Activated T-helper 9 cell treated with anti-CD3 and anti-CD28 coated beads, Interleukin-2, amount 50 U/mL, for 16 hours (primary cell): ENCODE data around the gene GAS7.

Experiments used
- DNase-seq: peaks from one replicate; pipeline ENCODE4 v3.0.0-alpha.2; 2020; ENCODE audit warnings: low read depth

The GAS7 gene

DNA sequence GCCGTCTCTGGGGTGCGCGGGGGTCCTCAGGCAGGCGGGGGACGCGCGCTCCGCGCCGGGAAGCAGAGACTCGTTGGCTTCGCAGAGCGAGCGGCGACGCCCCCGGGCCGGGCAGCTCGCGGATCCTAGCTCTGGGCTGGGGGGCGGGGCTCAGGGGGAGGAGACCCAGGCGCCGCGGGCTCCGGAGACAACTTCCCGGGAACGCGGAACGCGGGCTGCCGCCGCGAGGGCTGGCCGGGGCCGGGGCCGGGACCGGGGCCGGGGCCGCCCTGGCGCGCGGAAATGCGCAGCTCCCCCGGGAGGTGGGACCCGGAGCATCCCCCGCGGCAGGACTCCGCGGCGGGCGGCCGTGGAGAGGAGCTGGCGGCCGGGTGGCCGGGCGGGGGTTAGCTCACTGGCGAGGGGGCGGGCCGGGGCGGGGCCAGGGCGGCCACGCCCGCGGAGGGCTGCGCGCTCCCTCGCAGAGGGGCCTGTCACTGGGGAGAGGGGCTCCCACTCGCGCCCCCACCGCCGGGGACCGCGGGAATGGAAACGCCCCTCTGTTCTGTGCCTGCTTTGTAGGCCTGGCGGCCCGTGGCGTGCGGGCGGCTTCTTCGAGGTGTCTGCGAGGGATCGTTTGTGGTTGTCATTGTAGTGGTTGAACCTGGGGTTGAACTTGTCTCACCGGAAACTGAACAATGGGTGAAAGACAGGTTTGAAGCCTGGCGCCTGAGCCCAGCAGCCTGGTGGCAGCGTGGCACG, at the start of gene GAS7:
GAS7 (minus strand) TSS at position 98 of the 741 bp plus-strand sequence.
- DNase-seq = no peak

GRCh38 chr17:10247810-10248209, 49.4 kb upstream of the GAS7 start:
- DNase-seq = no peak

DNA sequence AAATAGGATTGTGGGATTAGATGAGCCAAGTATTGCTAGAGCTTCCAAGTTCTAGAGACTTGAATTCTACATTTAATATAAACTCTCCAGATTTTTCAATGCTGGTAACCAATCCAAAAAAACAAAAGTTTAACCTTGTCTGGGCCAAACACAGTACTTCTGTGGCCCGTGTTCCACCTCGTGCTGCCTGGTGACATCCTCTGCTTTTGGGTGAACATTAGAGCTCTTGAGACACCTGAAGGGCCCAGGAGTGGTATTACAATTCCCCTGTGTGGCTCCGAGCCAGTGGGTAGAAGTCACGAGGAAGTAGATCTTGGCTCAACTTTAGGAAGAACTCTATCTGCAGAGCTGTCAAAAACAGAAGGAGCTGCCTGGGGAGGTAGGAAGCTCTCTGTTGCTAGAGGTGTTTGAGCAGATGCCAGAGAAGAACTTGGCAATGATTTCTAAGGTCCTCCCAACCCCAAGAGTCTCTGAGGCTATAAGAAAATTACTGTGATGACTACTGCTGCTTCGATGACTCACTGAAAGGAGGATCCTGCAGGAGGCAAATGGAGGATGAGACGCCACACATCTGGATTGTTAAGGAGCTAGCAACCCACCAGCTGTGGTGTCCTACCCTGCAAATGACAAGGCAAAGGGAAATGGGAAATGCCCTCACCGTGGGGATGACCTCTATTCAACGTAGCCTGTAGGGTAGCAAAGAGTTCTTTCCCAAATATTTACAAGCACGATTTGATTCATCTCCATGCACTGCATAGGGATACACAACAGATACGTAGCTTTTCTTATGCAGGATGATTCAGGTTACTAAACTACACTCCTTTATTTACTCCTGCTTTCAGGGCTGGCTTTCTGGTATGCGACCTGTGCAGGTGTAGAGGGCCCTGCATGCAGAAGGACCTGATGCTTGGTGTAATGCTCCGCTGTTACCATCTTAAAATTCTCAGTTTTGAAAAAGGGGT, 45.8 kb upstream of the GAS7 start:
- DNase-seq = no peak

DNA sequence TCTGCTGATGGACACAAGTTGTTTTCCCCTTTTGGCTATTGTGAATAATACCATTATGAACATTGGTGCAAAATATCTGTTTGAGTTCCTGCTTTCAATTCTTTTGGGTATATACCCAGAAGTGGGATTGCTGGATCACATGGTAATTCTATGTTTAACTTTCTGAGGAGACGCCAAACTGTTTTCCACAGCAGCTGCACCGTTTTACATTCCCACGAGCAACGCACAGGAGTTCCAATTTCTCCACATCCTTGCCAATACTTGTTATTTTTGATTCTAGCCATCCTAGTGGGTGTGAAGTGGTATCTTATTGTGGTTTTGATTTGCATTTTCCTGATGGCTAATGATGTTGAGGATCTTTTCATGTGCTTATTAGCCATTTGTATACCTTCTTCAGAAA, 43.4 kb upstream of the GAS7 start:
- no peak for DNase-seq

DNA sequence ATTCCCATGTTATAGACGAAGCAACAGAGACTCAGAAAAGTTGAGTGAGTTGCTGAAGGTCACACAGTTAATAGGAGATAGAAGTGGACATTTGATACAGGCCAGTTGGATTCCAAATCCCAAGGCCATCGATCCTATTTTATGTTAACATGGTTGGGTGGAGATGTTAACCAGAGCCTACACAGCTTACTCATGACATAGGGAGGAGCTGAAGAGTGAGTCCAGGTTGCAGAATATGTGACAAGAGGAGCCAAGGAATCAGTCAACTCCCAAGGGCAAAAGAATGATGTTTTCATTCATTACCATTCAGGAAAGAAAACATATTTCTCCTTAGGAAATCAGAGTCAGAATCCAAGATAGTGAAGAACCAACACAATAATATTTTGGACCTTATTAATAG, 40.3 kb upstream of the GAS7 start:
- DNase-seq = no peak

DNA sequence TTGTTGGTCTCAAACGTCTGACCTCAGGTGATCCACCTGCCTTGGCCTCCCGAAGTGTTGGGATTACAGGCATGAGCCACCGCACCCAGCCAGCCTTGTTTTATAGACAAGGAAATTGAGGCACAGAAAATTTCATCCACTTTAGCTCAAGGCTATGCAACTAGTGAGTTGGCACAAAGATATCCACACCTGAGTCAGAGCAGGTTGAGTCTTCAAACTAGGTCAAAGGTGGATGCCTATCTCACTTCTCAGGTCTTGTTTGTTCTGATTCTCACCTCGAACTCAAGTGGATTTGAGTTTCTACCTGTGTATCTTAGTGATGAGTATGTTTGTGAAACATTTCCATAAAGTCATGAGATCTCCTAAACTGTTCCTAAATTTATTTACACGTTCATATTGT, 35.6 kb upstream of the GAS7 start:
- no peak for DNase-seq

- DNase-seq = no peak
These were observed 34.8 kb upstream of the GAS7 start for GRCh38 chr17:10233161-10233560.

DNA sequence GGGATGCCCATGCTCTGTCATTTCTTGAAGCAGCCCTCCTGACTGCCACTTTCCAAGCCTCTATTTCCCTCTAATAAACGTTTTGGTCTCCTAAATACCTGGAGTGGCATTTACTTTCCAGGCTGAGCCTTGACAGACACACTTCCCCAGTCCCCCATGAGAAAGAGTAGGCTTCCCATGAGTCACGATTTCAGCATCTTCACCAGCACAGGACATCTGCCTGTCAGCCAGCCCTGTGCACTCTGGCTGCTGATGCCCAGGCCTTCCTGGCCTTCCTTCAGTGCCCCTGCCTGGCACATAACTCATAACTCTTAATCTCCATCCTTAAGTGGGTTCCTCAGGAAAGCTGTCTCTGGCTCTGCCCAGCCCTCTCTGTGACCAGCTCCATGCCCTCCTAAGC, 30.8 kb upstream of the GAS7 start:
- DNase-seq = no peak

DNA sequence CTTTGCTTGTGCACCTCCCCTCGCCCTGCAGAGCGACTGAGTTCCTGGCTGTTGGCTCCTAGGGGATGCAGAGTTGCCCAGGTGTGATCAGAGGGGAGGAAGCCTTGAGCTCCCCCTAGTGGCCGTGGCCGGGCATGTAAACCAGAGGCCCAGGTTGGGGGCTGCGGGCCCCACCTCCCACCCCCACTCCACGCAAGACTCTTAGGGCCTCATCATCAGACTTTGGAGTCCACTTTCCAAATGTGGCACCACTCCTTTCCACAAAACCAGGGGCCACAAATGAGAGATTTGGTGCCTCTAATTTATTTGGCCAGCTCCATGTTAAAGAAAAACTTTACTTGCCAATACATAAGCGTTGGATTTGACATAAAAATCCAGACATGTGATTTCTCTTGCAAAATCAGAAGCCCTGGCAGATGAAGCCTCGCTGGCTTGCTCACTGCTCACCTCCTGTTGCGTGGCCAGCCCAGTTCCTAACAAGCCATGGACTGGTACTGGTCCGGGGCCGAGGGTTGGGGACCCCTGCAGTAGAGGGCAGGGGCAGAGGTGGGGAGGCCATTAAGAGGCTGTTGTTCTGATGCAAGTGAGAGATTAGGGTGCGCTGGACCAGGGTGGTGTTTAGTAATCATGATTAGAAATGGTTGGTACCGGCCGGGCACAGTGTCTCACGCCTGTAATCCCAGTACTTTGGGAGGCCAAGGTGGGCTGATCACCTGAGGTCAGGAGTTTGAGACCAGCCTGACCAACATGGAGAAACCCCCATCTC, 28.7 kb upstream of the GAS7 start:
- no peak for DNase-seq

DNA sequence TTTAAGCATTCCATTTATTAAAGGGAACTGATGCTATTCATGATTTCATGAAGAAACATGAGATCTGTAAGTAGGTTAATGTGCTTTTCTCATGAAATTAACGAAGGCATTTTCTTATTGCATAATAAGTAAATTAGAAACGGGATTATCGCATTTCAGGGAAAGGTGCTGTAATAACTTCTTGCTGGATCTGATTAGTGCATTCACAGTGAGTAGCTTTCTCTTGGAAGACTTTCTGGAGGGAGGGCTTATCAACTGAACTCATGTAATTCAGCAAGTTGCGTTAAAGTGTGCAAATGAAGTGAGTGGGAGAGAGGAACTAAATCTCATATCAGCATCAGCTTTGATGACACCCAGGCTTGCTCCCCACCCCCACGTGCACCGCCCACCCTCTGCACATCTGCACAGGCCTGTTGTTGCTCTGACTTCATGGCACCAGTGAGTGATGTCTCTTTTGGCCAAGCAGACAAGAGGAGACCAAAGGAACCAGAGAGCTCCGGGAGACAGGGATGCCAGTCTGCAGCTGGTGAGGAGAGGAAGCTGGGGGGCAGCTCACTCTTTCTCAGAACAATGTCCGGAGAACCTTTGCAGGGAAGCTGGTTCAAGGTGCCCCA, 26.3 kb upstream of the GAS7 start:
- DNase-seq = no peak

GRCh38 chr17:10219193-10219592, 20.8 kb upstream of the GAS7 start:
- no peak for DNase-seq

DNA sequence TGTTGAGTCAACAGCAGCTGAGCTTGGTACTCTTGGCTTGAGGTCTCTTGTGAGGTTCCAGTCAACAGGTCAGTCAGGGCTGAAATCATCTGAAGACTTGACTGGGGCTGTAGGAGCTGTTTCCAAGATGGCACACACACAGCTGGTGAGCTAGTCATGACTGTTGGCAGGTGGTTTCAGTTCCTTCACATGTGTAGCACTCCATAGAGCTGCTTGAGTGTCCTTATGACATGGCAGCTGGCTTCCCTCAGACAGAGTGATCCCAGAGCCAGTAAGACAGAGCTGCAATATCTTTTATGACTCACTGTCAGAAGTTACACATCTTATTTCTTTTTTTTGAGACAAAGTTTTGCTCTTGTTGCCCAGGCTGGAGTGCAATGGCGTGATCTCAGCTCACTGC, 19.5 kb upstream of the GAS7 start:
- DNase-seq = no peak

GRCh38 chr17:10216213-10216938, 18.0 kb upstream of the GAS7 start:
- no peak for DNase-seq

DNA sequence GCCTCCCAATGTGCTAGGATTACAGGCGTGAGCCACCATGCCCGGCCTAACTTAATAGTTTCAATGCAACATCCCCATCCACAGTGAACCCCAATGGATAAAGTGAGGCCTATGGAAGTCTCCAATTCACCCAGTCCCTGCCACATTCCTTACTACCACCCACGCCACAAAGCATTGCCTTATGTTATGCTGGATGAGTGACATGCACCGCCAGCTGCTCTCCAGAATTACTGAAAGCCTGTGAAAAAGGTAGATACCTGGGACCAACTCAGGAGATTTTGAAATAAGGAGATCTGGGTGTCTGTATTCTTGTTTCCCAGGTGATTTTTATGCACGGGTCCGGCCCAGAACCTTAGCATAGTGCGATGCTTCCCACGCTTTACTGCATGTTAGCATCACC, 16.9 kb upstream of the GAS7 start:
- no peak for DNase-seq

DNA sequence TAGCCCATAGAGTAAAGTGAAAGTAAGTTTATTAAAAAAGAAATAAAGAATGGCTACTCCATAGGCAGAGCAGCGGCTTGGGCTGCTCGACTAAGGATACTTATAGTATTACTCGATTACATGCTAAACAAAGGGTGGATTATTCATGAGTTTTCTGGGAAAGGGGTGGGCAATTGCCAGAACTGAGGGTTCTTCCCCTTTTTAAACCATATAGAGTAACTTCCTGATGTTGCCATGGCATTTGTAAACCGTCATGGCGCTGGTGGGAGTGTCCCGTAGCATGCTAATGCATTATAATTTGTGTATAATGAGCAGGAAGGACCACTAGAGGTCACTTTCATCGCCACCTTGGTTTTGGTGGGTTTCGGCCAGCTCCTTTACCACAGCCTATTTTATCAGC, 13.3 kb upstream of the GAS7 start:
- DNase-seq = no peak

DNA sequence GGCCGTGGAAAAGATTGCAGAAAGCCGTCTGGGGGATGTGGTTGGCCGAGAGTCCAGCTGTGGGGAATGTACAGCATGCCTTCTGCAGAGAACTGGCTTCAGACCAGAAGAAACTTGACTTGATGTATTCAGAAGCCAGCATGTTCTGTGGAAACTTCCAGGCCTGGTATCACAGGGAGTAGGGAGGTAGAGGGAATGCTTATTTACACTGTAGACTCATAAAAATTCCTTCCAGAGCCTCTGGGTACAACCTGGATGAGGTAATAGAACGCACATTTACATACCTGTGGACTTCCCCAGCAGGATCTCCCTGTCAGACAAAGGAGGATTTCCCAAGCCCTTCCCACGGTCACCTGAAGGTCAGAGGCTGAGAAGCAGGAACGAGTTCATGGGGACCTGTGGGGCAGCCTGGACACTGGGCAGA, 11.8 kb upstream of the GAS7 start:
- DNase-seq = no peak

- DNase-seq = no peak
These were observed 10.3 kb upstream of the GAS7 start for GRCh38 chr17:10208604-10209193.

- no peak for DNase-seq
These were observed 8.7 kb upstream of the GAS7 start for GRCh38 chr17:10207153-10207552.

DNA sequence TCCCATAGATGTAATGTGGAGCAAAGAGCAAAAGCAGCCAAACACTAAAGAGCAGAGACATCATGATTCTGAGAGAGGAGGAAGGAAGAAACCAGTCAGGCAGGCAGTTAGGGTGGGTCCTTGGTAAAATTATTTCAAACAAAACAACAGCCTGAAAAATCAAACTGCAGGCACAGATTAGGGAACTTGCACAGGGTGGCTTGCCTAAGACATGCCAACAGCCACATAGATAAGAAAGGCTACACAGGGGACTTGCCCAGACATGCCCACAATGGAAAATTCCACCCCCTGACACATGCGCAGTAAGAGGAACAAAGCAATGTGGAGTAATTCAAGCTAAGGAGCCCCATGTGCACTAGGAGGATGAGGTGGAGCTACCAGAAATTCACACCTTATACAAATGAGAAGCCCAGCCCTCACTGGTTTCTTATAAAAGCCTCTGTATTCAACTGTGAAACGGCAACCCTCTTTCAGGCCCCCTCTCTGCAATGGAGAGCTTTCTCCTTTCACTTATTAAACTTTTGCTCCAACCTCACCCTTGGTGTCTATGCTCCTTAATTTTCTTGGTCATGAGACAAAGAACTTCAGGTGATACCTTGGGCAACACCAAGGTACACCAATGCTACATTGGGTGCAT, 7.3 kb upstream of the GAS7 start:
- no peak for DNase-seq

DNA sequence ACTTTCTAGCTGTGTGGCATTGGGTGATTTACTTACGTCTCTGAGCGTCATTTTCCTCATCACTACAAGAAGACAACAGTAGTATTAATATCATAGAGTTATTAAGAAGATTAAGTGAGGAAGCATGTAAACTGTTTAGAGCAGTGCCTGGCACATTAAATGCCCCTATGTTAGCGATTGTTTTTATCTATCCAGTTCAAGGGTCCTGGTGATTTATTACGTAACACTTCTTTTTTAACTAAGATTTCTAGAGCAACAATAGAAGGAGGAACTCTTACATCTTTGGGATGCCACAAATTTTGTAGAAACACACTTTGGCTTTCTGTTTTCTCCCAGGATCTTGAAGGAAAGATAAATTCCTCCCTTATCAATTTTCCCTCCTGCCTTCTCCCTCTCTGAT, 3.3 kb upstream of the GAS7 start:
- DNase-seq = no peak

DNA sequence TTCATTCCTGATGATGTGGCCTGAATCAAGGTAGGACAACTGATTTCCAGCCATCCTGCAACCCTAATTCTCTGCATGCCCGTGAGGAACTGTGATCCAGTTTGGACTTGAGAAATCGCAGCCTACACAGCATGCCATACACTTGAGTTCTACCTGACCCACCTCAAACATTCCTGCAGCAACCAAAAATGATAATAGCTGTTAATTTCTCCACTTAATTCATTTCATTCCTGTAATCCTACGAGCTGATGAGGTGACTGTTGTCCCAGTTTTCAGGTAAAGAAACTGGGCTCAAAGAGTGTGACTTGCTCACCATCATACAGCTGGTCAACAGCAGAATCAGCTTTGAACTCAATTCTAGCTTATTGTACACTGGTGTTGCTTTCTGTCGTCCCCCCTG, 2.2 kb upstream of the GAS7 start:
- DNase-seq = no peak
